ENCODE measurements around the gene SPPL3. TPM values are rescaled to one million over a fixed set of nuclear protein-coding genes. Genes with fewer than 3 reads are reported as not detected.

The SPPL3 gene
- total RNA-seq, 1 experiment from 2014 or later: 39.7 TPM

DNA sequence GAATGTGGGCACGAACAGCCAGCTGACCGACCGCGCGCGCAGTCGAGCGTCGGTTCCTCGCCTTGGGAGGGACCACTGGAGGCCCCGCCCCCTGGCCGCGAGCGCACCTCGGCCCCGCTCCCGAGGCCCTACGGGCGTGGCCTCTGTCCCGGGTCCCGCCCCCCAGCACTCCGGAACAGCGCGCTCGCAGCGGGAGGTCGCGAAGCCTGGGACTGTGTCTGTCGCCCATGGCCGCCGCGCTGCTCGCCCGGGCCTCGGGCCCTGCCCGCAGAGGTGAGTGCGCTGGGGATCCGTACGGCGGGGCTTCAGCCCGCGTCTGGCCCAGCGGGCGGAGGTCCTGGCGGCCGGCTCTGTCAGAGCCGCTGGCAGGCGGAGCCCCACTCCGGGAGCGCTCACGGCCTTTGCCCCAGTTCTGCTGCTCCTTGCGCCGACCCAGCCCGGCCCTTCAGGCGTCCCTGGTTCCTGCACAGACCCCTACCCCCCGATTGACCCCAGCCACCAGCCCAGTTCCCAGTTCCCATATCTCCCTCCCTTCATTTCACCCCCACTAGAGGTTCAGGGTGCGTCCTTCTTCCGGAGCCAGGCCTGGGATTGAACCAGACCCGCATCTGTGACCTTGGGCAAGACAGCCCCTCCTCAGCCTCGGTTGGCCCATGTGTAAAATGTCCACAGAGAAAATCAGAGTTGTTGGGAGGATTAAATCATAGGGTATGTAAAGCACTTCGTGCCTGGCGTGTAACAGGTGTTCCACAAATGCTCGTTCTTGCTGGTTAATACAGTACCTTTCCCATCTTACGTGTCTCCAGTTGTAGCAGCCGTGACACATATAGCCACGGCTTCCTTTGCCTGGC is 178.3 kb downstream of the SPPL3 start, which contains the start of gene ACADS:
Gene ACADS (plus strand): TSS at position 168 of the 851 bp plus-strand sequence. CDS start 60 bp downstream, at position 228.
- RAD21 ChIA-PET (ENCODE audit: low non-redundant PET in 1 of 2, low total read pairs in 2 of 2, uncharacterized antibody in 2 of 2, unreplicated experiment in 2 of 2): no interaction called here
- intact Hi-C loops (cut with micrococcal nuclease): loop anchor here (5.0 kb wide), 1 partner anchor 246 kb away; no protein-coding TSS in a partner anchor
- peak; percentile 78 for TF ChIP-seq ZFX (IDR thresholded peaks at IDR 0.05)
- no peak for TF ChIP-seq TCF7L2 (IDR thresholded peaks at IDR 0.05; ENCODE audit: borderline replicate concordance, extremely low read depth, insufficient read depth, insufficient read length)
- 0 out of 2 replicates have a peak, but pooled peaks have one; percentile 6 for TF ChIP-seq RAD21 (IDR thresholded peaks at IDR 0.05; ENCODE audit: low read depth)
- TF ChIP-seq JUND (IDR thresholded peaks at IDR 0.05): no peak
- TF ChIP-seq, protein P1, sequence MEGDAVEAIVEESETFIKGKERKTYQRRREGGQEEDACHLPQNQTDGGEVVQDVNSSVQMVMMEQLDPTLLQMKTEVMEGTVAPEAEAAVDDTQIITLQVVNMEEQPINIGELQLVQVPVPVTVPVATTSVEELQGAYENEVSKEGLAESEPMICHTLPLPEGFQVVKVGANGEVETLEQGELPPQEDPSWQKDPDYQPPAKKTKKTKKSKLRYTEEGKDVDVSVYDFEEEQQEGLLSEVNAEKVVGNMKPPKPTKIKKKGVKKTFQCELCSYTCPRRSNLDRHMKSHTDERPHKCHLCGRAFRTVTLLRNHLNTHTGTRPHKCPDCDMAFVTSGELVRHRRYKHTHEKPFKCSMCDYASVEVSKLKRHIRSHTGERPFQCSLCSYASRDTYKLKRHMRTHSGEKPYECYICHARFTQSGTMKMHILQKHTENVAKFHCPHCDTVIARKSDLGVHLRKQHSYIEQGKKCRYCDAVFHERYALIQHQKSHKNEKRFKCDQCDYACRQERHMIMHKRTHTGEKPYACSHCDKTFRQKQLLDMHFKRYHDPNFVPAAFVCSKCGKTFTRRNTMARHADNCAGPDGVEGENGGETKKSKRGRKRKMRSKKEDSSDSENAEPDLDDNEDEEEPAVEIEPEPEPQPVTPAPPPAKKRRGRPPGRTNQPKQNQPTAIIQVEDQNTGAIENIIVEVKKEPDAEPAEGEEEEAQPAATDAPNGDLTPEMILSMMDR (IDR thresholded peaks at IDR 0.05 in 2 of 3, conservative IDR thresholded peaks at IDR 0.05 in 1 of 3; ENCODE audit: borderline replicate concordance in 1 of 3, insufficient read depth in 1 of 3, low read depth in 2 of 3, low read length in 2 of 3): no peak
- peak; percentile 45; the same call in 1 of the 2 replicates for TF ChIP-seq SIN3A (IDR thresholded peaks at IDR 0.05; ENCODE audit: low read depth)
- TF ChIP-seq EGR1 (IDR thresholded peaks at IDR 0.05; ENCODE audit: low read depth): no peak
- TF ChIP-seq FOSL1 (IDR thresholded peaks at IDR 0.05; ENCODE audit: low read depth): no peak
- TF ChIP-seq ZNF274 (IDR thresholded peaks at IDR 0.05; ENCODE audit: low read depth, low read length): no peak
- TF ChIP-seq, protein P2, sequence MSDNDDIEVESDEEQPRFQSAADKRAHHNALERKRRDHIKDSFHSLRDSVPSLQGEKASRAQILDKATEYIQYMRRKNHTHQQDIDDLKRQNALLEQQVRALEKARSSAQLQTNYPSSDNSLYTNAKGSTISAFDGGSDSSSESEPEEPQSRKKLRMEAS (IDR thresholded peaks at IDR 0.05): peak; percentile 70; the same call in 1 of the 2 replicates
- no peak for TF ChIP-seq SRF (IDR thresholded peaks at IDR 0.05; ENCODE audit: low read depth)
- TF ChIP-seq CBX3 (IDR thresholded peaks at IDR 0.05; ENCODE audit: low read depth): no peak
- TF ChIP-seq, protein P3, sequence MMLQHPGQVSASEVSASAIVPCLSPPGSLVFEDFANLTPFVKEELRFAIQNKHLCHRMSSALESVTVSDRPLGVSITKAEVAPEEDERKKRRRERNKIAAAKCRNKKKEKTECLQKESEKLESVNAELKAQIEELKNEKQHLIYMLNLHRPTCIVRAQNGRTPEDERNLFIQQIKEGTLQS (IDR thresholded peaks at IDR 0.05): no peak
- TF ChIP-seq SP1 (IDR thresholded peaks at IDR 0.05; ENCODE audit: low read depth): no peak; the same call in 1 of the 2 replicates
- no peak for TF ChIP-seq ELF1 (IDR thresholded peaks at IDR 0.05; ENCODE audit: borderline replicate concordance, low read depth)
- peak; percentile 68 for TF ChIP-seq POLR2A (IDR thresholded peaks at IDR 0.05; ENCODE audit: borderline replicate concordance, extremely low read depth, insufficient read depth, insufficient read length)
- peak; percentile 70 for TF ChIP-seq YY1 (IDR thresholded peaks at IDR 0.05; ENCODE audit: extremely low read depth, insufficient replicate concordance, low read depth, low read length)
- TF ChIP-seq EZH2 (IDR thresholded peaks at IDR 0.05): no peak
- no peak for TF ChIP-seq ZBTB33 (IDR thresholded peaks at IDR 0.05; ENCODE audit: extremely low read depth, insufficient replicate concordance, low read length)
- peak; percentile 92 for TF ChIP-seq POLR2AphosphoS5 (IDR thresholded peaks at IDR 0.05; ENCODE audit: low read depth, low read length)
- TF ChIP-seq EZH2phosphoT487 (IDR thresholded peaks at IDR 0.05; ENCODE audit: borderline replicate concordance): no peak

More for the DNA sequence above, 178.3 kb downstream of the SPPL3 start, which contains the start of gene ACADS:
- Histone ChIP-seq H4K20me1 (ENCODE audit: insufficient read depth) (no peaks in the 10 kb centered on the region), H3K4me3 (replicated peaks in 1 of 2; ENCODE audit: low read depth in 1 of 2, low read length in 2 of 2) (peak within 1 kb of the TSS; percentile 81 to 83), H3K9me2 (ENCODE audit: insufficient read depth) (no peaks in the 10 kb centered on the region), H3K27ac (ENCODE audit: low read depth, low read length) (peak within 1 kb of the TSS; percentile 73), H3K79me2 (ENCODE audit: insufficient read depth, low read length) (no peaks in the 10 kb centered on the region), H3K36me3 (ENCODE audit: control insufficient read depth in 1 of 2, insufficient read depth in 2 of 2, low read length in 2 of 2) (peaks cover 15 to 24% of the 10 kb centered on the region in 2 experiments; a peak in 3 of 4 replicates), H3K4me2 (ENCODE audit: low read length) (peak within 1 kb of the TSS; percentile 96), H2AFZ (ENCODE audit: low read depth, low read length, poor library complexity, severe bottlenecking) (peak within 1 kb of the TSS; percentile 32), H3K9me3 (ENCODE audit: control insufficient read depth in 1 of 2, insufficient read depth in 1 of 2, low read depth in 1 of 2, low read length in 2 of 2) (no peaks in the 10 kb centered on the region), H3K27me3 (ENCODE audit: insufficient read depth, low read length) (no peaks in the 10 kb centered on the region), H3K4me1 (ENCODE audit: control insufficient read depth in 1 of 2, insufficient read depth in 2 of 2, low read length in 2 of 2) (peaks cover 3 to 18% of the 10 kb centered on the region in 2 experiments; a peak in 2 of 4 replicates), H3K9ac (ENCODE audit: low read length) (peak within 1 kb of the TSS; percentile 81)
- DNase-seq (ENCODE audit: low read depth, low spot score) (peak; percentile 51), ATAC-seq (peak; percentile 100)
- ChIA-PET CTCF (interaction anchor here (0.6 kb wide), 1 partner anchor 214 kb away, joined by 3 read pairs; no protein-coding TSS in a partner anchor), POLR2A (interaction anchor here (1.2 kb wide), 1 partner anchor 15 kb away, joined by 3 read pairs; the partner anchor contains the start of gene UNC119B)
- no TSS peak for BruUV-seq (replicated peaks)

Data from HCT116 (cell line).